ENCODE results near the gene HPX. TPM values are rescaled to one million over a fixed set of nuclear protein-coding genes. Genes with fewer than 3 reads are reported as not detected.

Gene HPX
- total RNA-seq, 1 donor from 2014 or later = 1.7 TPM

DNA sequence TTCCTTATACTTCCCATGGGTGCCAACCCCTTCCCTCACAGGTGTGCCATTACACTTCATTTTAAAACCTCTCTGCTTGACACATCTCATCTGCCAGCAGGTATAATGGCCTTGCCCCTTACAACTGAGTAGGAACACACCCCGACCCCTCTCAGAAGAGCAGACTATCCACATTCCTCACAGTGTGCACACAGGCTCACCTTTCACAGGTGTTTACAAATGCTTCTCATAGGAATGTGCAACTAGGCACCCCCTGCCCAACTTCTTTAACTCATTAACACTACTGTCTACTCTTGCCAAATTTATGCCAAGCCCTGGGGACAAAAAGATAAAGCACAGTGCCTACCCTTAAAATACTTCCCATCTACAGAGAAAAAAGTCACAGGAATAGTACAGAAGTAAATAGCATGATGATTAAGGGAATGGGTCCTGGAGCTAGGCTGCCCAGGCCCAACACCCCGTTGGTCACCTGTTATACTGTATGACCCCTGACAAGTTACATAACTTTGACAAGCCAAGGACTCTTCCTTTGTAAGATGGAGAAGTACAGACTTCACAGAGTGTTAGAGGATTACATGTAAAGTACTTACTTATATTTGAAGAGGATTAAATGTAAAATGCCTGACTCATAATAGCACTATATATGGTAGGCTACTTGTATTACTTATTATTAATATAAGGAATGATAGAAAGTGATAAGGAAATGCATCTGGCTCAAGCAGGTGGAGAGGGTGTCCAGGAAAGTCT is 17.7 kb upstream of the HPX start:
- Histone ChIP-seq H3K4me3 (ENCODE audit: insufficient read depth, low read depth, low read length) (no peak overlapping the region), H3K79me2 (ENCODE audit: insufficient read depth, low read length) (no peaks in the 10 kb centered on the region), H3K36me3 (ENCODE audit: insufficient read depth, low read length) (peaks cover 16% of the 10 kb centered on the region), H4K20me1 (ENCODE audit: insufficient read depth, low read length) (peaks cover 8% of the 10 kb centered on the region), H3K4me2 (ENCODE audit: low read length) (no peak overlapping the region), H2AFZ (ENCODE audit: low read depth, low read length) (no peak overlapping the region), H3K9ac (ENCODE audit: low read length) (no peak overlapping the region), H3K4me1 (ENCODE audit: insufficient read depth, low read length) (no peaks in the 10 kb centered on the region), H3K27ac (ENCODE audit: low read depth, low read length) (no peak overlapping the region), H3K27me3 (ENCODE audit: insufficient read depth, low read length) (no peaks in the 10 kb centered on the region), H3K9me3 (ENCODE audit: insufficient read depth, low read depth, low read length) (no peaks in the 10 kb centered on the region)
- no peaks in the 10 kb centered on the region for H3K27me3 Mint-ChIP-seq (ENCODE audit: low read depth, unreplicated experiment)
- no peaks in the 10 kb centered on the region for H3K9me3 Mint-ChIP-seq (ENCODE audit: unreplicated experiment)
- H3K36me3 Mint-ChIP-seq (ENCODE audit: low read depth, unreplicated experiment) = peaks cover 9% of the 10 kb centered on the region
- H3K27ac Mint-ChIP-seq (ENCODE audit: unreplicated experiment) = no peak overlapping the region
- H3K4me3 Mint-ChIP-seq (ENCODE audit: unreplicated experiment) = no peak overlapping the region
- DNase-seq (ENCODE audit: low read depth) (no peak), FAIRE-seq (no peak)
- no peaks in the 10 kb centered on the region for H3K4me1 Mint-ChIP-seq (ENCODE audit: low read depth, unreplicated experiment)
- TF ChIP-seq, protein P1, sequence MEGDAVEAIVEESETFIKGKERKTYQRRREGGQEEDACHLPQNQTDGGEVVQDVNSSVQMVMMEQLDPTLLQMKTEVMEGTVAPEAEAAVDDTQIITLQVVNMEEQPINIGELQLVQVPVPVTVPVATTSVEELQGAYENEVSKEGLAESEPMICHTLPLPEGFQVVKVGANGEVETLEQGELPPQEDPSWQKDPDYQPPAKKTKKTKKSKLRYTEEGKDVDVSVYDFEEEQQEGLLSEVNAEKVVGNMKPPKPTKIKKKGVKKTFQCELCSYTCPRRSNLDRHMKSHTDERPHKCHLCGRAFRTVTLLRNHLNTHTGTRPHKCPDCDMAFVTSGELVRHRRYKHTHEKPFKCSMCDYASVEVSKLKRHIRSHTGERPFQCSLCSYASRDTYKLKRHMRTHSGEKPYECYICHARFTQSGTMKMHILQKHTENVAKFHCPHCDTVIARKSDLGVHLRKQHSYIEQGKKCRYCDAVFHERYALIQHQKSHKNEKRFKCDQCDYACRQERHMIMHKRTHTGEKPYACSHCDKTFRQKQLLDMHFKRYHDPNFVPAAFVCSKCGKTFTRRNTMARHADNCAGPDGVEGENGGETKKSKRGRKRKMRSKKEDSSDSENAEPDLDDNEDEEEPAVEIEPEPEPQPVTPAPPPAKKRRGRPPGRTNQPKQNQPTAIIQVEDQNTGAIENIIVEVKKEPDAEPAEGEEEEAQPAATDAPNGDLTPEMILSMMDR (IDR thresholded peaks at IDR 0.05; ENCODE audit: insufficient read depth, low read depth, low read length) = no peak
- TF ChIP-seq EZH2 (IDR thresholded peaks at IDR 0.05; ENCODE audit: insufficient read depth, low read length) = no peak

DNA sequence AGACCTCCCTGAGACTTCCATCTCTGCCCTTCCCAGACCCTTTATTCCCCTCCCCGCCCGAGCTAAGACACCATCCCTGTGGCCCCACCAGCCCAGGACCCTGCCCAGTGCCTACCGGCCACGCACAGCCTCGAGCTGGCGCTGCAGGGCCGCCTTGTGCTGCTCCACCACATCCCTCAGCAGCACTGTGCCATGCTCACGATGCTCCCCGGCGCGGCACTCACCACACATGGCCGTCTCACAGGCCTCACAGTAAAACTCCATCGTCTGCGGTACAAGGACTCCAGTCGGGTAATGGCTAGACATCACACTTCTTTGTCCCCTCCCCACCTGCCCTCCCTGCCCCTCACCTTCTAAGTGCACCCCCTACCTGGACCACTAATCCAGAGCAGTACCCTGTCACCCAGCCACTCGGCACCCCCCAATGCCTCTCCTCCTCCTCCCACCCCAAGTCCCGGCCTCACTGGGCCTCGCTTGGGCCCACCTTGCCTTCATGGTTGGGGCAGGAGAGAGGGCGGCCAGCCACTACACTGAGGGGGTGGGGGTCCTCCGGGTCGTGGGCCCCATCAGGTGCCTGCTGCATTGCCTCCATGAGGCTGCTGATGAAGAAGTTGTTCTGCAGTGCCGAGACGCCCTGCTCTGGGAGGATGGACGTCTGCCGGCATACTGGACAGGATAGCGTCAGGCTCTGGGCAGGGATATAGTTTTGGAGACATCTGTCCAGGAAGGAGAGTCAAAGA is 17.0 kb upstream of the HPX start:
- DNase-seq (ENCODE audit: low read depth) = no peak
- H3K27me3 Mint-ChIP-seq (ENCODE audit: low read depth, unreplicated experiment) = no peaks in the 10 kb centered on the region
- Histone ChIP-seq H3K4me1 (ENCODE audit: insufficient read depth, low read length) (no peaks in the 10 kb centered on the region), H3K27me3 (ENCODE audit: insufficient read depth, low read length) (no peaks in the 10 kb centered on the region), H3K4me2 (ENCODE audit: low read length) (no peak overlapping the region), H3K79me2 (ENCODE audit: insufficient read depth, low read length) (no peaks in the 10 kb centered on the region), H3K4me3 (ENCODE audit: insufficient read depth, low read depth, low read length) (no peak overlapping the region), H3K9me3 (ENCODE audit: insufficient read depth, low read depth, low read length) (no peaks in the 10 kb centered on the region), H3K9ac (ENCODE audit: low read length) (no peak overlapping the region), H3K36me3 (ENCODE audit: insufficient read depth, low read length) (peaks cover 13% of the 10 kb centered on the region), H3K27ac (ENCODE audit: low read depth, low read length) (no peak overlapping the region), H4K20me1 (ENCODE audit: insufficient read depth, low read length) (peaks cover 8% of the 10 kb centered on the region), H2AFZ (ENCODE audit: low read depth, low read length) (no peak overlapping the region)
- H3K4me1 Mint-ChIP-seq (ENCODE audit: low read depth, unreplicated experiment) = no peaks in the 10 kb centered on the region
- no peak overlapping the region for H3K4me3 Mint-ChIP-seq (ENCODE audit: unreplicated experiment)
- no peak overlapping the region for H3K27ac Mint-ChIP-seq (ENCODE audit: unreplicated experiment)
- peaks cover 10% of the 10 kb centered on the region for H3K36me3 Mint-ChIP-seq (ENCODE audit: low read depth, unreplicated experiment)
- TF ChIP-seq, protein P1 (IDR thresholded peaks at IDR 0.05; ENCODE audit: insufficient read depth, low read depth, low read length) = no peak
- no peak for TF ChIP-seq EZH2 (IDR thresholded peaks at IDR 0.05; ENCODE audit: insufficient read depth, low read length)
- no peaks in the 10 kb centered on the region for H3K9me3 Mint-ChIP-seq (ENCODE audit: unreplicated experiment)
- no peak for FAIRE-seq

Data from astrocyte (in vitro differentiated cells and primary cell).